ENCODE measurements around the gene ALDOA. TPM values are rescaled to one million over a fixed set of nuclear protein-coding genes. Genes with fewer than 3 reads are reported as not detected.

ALDOA gene
- total and polyA plus RNA-seq, 2 experiments from 2014 or later, result 397 to 882 TPM

DNA sequence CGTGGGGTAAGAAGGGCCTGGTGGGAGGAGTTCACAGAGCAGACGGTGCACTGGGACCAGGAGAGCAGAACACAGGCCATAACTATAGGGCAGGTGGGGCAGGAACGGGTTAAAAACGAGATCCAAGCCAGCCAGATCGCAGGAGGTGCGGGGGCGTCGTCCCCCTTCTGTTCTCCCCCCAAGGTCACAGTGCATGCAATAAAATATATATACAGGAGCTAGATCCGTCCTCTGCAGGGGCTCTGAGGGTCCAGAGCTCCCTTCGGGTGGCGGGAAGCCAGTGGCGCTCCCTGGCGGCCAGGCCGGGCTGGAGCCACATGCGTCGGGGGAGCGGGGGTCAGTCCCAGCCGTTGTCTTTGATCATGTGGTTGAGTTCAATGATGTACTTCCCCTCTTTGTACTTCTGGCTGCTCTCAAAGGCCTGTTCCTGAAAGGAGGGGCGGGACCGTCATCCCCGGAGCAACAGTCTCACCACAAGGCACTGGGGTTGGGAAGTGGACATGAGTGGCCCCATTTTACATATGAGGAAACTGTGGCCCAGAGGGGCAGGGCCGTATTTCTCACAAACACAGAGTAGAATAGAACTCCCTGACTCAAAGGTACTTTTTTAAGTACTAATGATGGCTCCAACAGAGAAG is 26.9 kb downstream of the ALDOA start:
- Histone ChIP-seq H3K9me3 (ENCODE audit: low read depth) (no peaks in the 10 kb centered on the region), H3K9me2 (replicated peaks; ENCODE audit: insufficient read depth) (no peaks in the 10 kb centered on the region), H3K4me3 (peak overlapping the region; percentile 25), H3K36me3 (replicated peaks; ENCODE audit: insufficient read depth, low read depth) (no peaks in the 10 kb centered on the region), H2AFZ (peak overlapping the region; percentile 63), H3K27me3 (no peaks in the 10 kb centered on the region), H3K4me1 (ENCODE audit: insufficient read depth) (peaks cover 15% of the 10 kb centered on the region), H3K27ac (peak overlapping the region; percentile 53), H3K79me2 (peaks cover 16% of the 10 kb centered on the region), H4K20me1 (ENCODE audit: insufficient read depth, poor library complexity, severe bottlenecking) (no peaks in the 10 kb centered on the region), H3K4me2 (peak overlapping the region; percentile 92)
- WGBS (ENCODE audit: low lambda C conversion rate, missing lambda C conversion rate), result 26% methylated on average over 21 of the region's 22 CpGs
- TF ChIP-seq EZH2phosphoT487 (IDR thresholded peaks at IDR 0.05; ENCODE audit: low read depth, severe bottlenecking, unreplicated experiment) (no peak), EZH2 (IDR thresholded peaks at IDR 0.05; ENCODE audit: borderline replicate concordance) (no peak)
- TF ChIP-seq, protein P1, sequence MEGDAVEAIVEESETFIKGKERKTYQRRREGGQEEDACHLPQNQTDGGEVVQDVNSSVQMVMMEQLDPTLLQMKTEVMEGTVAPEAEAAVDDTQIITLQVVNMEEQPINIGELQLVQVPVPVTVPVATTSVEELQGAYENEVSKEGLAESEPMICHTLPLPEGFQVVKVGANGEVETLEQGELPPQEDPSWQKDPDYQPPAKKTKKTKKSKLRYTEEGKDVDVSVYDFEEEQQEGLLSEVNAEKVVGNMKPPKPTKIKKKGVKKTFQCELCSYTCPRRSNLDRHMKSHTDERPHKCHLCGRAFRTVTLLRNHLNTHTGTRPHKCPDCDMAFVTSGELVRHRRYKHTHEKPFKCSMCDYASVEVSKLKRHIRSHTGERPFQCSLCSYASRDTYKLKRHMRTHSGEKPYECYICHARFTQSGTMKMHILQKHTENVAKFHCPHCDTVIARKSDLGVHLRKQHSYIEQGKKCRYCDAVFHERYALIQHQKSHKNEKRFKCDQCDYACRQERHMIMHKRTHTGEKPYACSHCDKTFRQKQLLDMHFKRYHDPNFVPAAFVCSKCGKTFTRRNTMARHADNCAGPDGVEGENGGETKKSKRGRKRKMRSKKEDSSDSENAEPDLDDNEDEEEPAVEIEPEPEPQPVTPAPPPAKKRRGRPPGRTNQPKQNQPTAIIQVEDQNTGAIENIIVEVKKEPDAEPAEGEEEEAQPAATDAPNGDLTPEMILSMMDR (IDR thresholded peaks at IDR 0.05; ENCODE audit: poor library complexity), result peak; percentile 57
- DNase-seq (ENCODE audit: low spot score), result peak; percentile 68

- H3K4me3 ChIP-seq, result no peak overlapping the region
Observed at GRCh38 chr16:30094541-30095165, 29.1 kb downstream of the ALDOA start.

GRCh38 chr16:30095166-30096078 is 29.9 kb downstream of the ALDOA start:
- Histone ChIP-seq H4K20me1 (ENCODE audit: insufficient read depth, poor library complexity, severe bottlenecking) (peaks cover 16% of the 10 kb centered on the region), H3K4me1 (ENCODE audit: insufficient read depth) (peaks cover 24% of the 10 kb centered on the region), H3K9me2 (replicated peaks; ENCODE audit: insufficient read depth) (no peaks in the 10 kb centered on the region), H3K27ac (peak overlapping the region; percentile 61), H3K4me2 (peak overlapping the region; percentile 90), H3K79me2 (peaks cover 45% of the 10 kb centered on the region), H2AFZ (no peak overlapping the region), H3K27me3 (no peaks in the 10 kb centered on the region), H3K9me3 (ENCODE audit: low read depth) (no peaks in the 10 kb centered on the region), H3K36me3 (replicated peaks; ENCODE audit: insufficient read depth, low read depth) (no peaks in the 10 kb centered on the region), H3K4me3 (peak overlapping the region; percentile 27)
- WGBS (ENCODE audit: low lambda C conversion rate, missing lambda C conversion rate), result 56% methylated on average over 15 of the region's 47 CpGs
- TF ChIP-seq, protein P1 (IDR thresholded peaks at IDR 0.05; ENCODE audit: poor library complexity), result no peak
- TF ChIP-seq EZH2phosphoT487 (IDR thresholded peaks at IDR 0.05; ENCODE audit: low read depth, severe bottlenecking, unreplicated experiment), result no peak
- no peak for TF ChIP-seq EZH2 (IDR thresholded peaks at IDR 0.05; ENCODE audit: borderline replicate concordance)
- DNase-seq (ENCODE audit: low spot score), result no peak

More at GRCh38 chr16:30094541-30095165, 29.1 kb downstream of the ALDOA start:
- no peak for DNase-seq (ENCODE audit: low spot score)
- no peaks in the 10 kb centered on the region for H3K27me3 ChIP-seq
- H3K4me2 ChIP-seq, result peak overlapping the region; percentile 90
- peaks cover 18% of the 10 kb centered on the region for H3K4me1 ChIP-seq (ENCODE audit: insufficient read depth)
- H3K9me2 ChIP-seq (replicated peaks; ENCODE audit: insufficient read depth), result no peaks in the 10 kb centered on the region
- peaks cover 37% of the 10 kb centered on the region for H3K79me2 ChIP-seq
- no peaks in the 10 kb centered on the region for H3K9me3 ChIP-seq (ENCODE audit: low read depth)
- TF ChIP-seq EZH2phosphoT487 (IDR thresholded peaks at IDR 0.05; ENCODE audit: low read depth, severe bottlenecking, unreplicated experiment) (no peak), EZH2 (IDR thresholded peaks at IDR 0.05; ENCODE audit: borderline replicate concordance) (no peak)
- TF ChIP-seq, protein P1 (IDR thresholded peaks at IDR 0.05; ENCODE audit: poor library complexity), result no peak
- H3K36me3 ChIP-seq (replicated peaks; ENCODE audit: insufficient read depth, low read depth), result no peaks in the 10 kb centered on the region
- 90% methylated on average over 11 of the region's 11 CpGs for WGBS (ENCODE audit: low lambda C conversion rate, missing lambda C conversion rate)
- no peak overlapping the region for H3K27ac ChIP-seq
- peaks cover 11% of the 10 kb centered on the region for H4K20me1 ChIP-seq (ENCODE audit: insufficient read depth, poor library complexity, severe bottlenecking)
- no peak overlapping the region for H2AFZ ChIP-seq

Data from hepatocyte (in vitro differentiated cells).